Caco-2 (cell line): ENCODE results near the gene DOCK2. TPM values are rescaled to one million over a fixed set of nuclear protein-coding genes. Genes with fewer than 3 reads are reported as not detected.

Source experiments
- BruUV-seq: library from RNA; stranded (reverse); fragments of 400-500 nt; replicated peaks from 2 replicates; lab custom pipeline; 2021; lab: Mats Ljungman, UMichigan
- CTCF ChIA-PET: fragments of 300-600 bp; sonication (Branson Sonifier 250); formaldehyde crosslinking; loops from one replicate; lab custom pipeline; 2022; ENCODE audit warnings: antibody characterized with exemption; lab: Charles Lee
- POLR2A ChIA-PET: fragments of 300-600 bp; sonication (Branson Sonifier 250); formaldehyde crosslinking; loops from one replicate; lab custom pipeline; 2022; ENCODE audit warnings: antibody characterized with exemption; lab: Charles Lee
- DNase-seq, 2 experiments: peaks; one replicate each; pipeline versions ENCODE4 v3.0.0 to v3.0.0-alpha.2; 2020 to 2022
- H3K27me3 ChIP-seq: replicated peaks from 2 replicates; pipeline ENCODE4 v1.6.0; 2011; ENCODE audit warnings: low read length; ENCODE audit not compliant: control insufficient read depth, insufficient read depth
- H3K36me3 ChIP-seq: 2 replicates; pipeline ENCODE4 v1.5.1; 2011; ENCODE audit warnings: low read length; ENCODE audit not compliant: control insufficient read depth, insufficient read depth
- H3K4me1 ChIP-seq: fragments of 250-450 bp; sonication (Bioruptor Pico); 2 replicates; pipeline ENCODE4 v1.5.1; 2020; ENCODE audit warnings: mild to moderate bottlenecking
- H3K4me3 ChIP-seq: 2 replicates; pipeline ENCODE4 v1.5.1; 2011; ENCODE audit warnings: low read depth, mild to moderate bottlenecking, control low read depth, low read length
- H3K9me3 ChIP-seq: fragments of 250-450 bp; sonication (Bioruptor Pico); 2 replicates; pipeline ENCODE4 v1.5.1; 2020; ENCODE audit warnings: mild to moderate bottlenecking, moderate library complexity
- H3K27ac Mint-ChIP-seq: one replicate; pipeline ENCODE4 v1.8.0; 2022; ENCODE audit warnings: mixed read lengths; ENCODE audit not compliant: unreplicated experiment
- H3K27me3 Mint-ChIP-seq: one replicate; pipeline ENCODE4 v1.8.0; 2022; ENCODE audit warnings: mixed read lengths; ENCODE audit not compliant: insufficient read depth, unreplicated experiment
- H3K36me3 Mint-ChIP-seq: one replicate; pipeline ENCODE4 v1.8.0; 2022; ENCODE audit warnings: mild to moderate bottlenecking, mixed read lengths; ENCODE audit not compliant: insufficient read depth, unreplicated experiment
- H3K4me1 Mint-ChIP-seq: one replicate; pipeline ENCODE4 v1.8.0; 2022; ENCODE audit warnings: low read depth, mixed read lengths; ENCODE audit not compliant: unreplicated experiment
- H3K4me3 Mint-ChIP-seq: one replicate; pipeline ENCODE4 v1.8.0; 2022; ENCODE audit warnings: mild to moderate bottlenecking, moderate library complexity, mixed read lengths; ENCODE audit not compliant: unreplicated experiment
- H3K9me3 Mint-ChIP-seq: one replicate; pipeline ENCODE4 v1.8.0; 2022; ENCODE audit warnings: mixed read lengths; ENCODE audit not compliant: unreplicated experiment
- intact Hi-C: fragments of 100-400 bp; cut with micrococcal nuclease; formaldehyde crosslinking; loops from one replicate; pipeline ENCODE4 v1.10.0; 2022; ENCODE audit not compliant: unreplicated experiment
- total RNA-seq: library from RNA; stranded (reverse); gene quantifications from 2 replicates; pipeline ENCODE4 v1.2.3, GENCODE V29; 2022
- TF ChIP-seq, protein P1 (sequence below), 2 experiments: fragments of 200-600 bp in 1 of 2; IDR thresholded peaks; 1 replicate in 1 of 2; 2 replicates in 1 of 2; pipeline versions ENCODE4 v1.5.1 to v1.8.0; 2011 to 2022; ENCODE audit warnings: antibody characterized with exemption in 1 of 2, control low read depth in 1 of 2, inconsistent platforms in 1 of 2, low read depth in 1 of 2, low read length in 1 of 2, mild to moderate bottlenecking in 1 of 2, moderate library complexity in 1 of 2; ENCODE audit not compliant: insufficient read depth in 1 of 2, severe bottlenecking in 1 of 2, unreplicated experiment in 1 of 2

Gene DOCK2
- total RNA-seq, 1 experiment from 2014 or later, result 0.09 TPM

DNA sequence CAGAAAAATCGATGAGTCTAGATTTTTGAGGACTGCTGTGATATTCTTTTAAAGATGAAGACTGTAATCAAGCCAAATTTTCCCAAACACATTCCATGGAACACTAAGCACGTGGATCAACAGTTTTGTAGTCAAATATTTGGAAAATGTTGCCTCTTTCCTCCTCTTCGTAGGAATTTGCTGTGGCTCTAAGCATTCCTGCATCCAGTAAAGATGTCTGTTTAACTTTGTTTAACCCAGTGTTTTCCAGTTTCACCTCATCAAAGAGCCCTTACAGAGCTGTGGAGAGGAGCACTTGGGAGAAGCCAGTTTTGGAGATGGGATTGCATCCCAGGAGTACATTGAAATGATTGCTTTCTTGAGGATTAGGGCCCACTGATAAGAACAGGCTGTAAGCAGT is 284.3 kb downstream of the DOCK2 start:
- no peak overlapping the region for H3K27ac Mint-ChIP-seq
- BruUV-seq, result no TSS peak
- H3K9me3 Mint-ChIP-seq, result no peaks in the 10 kb centered on the region
- TF ChIP-seq, protein P1, sequence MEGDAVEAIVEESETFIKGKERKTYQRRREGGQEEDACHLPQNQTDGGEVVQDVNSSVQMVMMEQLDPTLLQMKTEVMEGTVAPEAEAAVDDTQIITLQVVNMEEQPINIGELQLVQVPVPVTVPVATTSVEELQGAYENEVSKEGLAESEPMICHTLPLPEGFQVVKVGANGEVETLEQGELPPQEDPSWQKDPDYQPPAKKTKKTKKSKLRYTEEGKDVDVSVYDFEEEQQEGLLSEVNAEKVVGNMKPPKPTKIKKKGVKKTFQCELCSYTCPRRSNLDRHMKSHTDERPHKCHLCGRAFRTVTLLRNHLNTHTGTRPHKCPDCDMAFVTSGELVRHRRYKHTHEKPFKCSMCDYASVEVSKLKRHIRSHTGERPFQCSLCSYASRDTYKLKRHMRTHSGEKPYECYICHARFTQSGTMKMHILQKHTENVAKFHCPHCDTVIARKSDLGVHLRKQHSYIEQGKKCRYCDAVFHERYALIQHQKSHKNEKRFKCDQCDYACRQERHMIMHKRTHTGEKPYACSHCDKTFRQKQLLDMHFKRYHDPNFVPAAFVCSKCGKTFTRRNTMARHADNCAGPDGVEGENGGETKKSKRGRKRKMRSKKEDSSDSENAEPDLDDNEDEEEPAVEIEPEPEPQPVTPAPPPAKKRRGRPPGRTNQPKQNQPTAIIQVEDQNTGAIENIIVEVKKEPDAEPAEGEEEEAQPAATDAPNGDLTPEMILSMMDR (IDR thresholded peaks at IDR 0.05; ENCODE audit: insufficient read depth in 1 of 2, low read depth in 1 of 2, low read length in 1 of 2, severe bottlenecking in 1 of 2, unreplicated experiment in 1 of 2), result no peak
- no peaks in the 10 kb centered on the region for H3K4me1 Mint-ChIP-seq
- Histone ChIP-seq H3K27me3 (no peaks in the 10 kb centered on the region), H3K4me3 (no peak overlapping the region), H3K9me3 (no peaks in the 10 kb centered on the region), H3K4me1 (peaks cover 12% of the 10 kb centered on the region; the same call in 1 of the 2 replicates), H3K36me3 (no peaks in the 10 kb centered on the region)
- CTCF ChIA-PET, result no interaction called here
- intact Hi-C loops, result no loop called here
- H3K27me3 Mint-ChIP-seq, result no peaks in the 10 kb centered on the region
- POLR2A ChIA-PET, result no interaction called here
- no peak for DNase-seq
- no peak overlapping the region for H3K4me3 Mint-ChIP-seq
- no peaks in the 10 kb centered on the region for H3K36me3 Mint-ChIP-seq

DNA sequence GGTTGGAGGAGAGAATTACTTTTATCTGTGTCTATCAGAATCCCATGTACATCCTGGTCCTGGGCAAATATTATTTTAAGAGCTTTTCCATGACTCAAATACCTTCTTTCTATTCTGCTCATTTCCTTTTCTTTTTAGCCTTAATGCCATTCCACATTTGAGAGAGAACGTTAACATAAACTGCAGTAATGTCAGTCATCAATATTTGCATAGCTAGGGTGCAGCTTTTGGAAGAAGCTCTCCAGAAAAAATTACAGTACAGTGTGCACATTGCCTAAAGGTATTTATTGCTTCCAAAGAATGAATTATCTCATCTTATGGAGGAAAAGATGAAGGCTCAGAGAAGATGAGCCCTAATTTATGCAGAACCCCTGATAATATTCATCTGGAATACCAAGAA is 284.9 kb downstream of the DOCK2 start:
- TF ChIP-seq, protein P1 (IDR thresholded peaks at IDR 0.05; ENCODE audit: insufficient read depth in 1 of 2, low read depth in 1 of 2, low read length in 1 of 2, severe bottlenecking in 1 of 2, unreplicated experiment in 1 of 2), result no peak
- no peak for DNase-seq
- Mint-ChIP-seq H3K27me3 (peaks cover 4% of the 10 kb centered on the region), H3K27ac (no peak overlapping the region), H3K4me1 (no peaks in the 10 kb centered on the region), H3K36me3 (no peaks in the 10 kb centered on the region), H3K9me3 (no peaks in the 10 kb centered on the region), H3K4me3 (no peak overlapping the region)
- intact Hi-C loops, result no loop called here
- Histone ChIP-seq H3K27me3 (no peaks in the 10 kb centered on the region), H3K9me3 (no peaks in the 10 kb centered on the region), H3K36me3 (no peaks in the 10 kb centered on the region), H3K4me3 (no peak overlapping the region), H3K4me1 (peaks cover 12% of the 10 kb centered on the region; the same call in 1 of the 2 replicates)
- BruUV-seq, result no TSS peak
- CTCF ChIA-PET, result interaction anchor here (1.1 kb wide), 1 partner anchor 59 kb away, joined by 3 read pairs; no protein-coding TSS in a partner anchor
- POLR2A ChIA-PET, result no interaction called here

DNA sequence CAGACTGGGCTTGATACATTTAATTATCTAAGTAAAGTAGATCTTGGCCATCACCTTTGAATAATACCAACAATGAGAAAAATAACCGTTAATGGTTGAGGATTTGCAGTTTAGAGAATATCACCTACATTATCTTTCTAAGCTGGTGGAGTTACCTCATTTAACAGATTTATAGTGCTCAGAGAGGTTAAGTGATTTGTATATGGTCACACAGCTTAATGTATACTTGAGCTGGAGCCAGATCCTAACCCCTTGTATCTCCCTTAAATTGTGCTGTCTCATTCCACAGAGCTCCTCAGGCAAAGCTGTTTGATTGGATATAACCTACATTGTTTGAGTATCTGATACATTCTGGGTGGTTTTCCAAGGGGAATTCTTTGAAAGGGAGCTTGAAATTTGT is 285.4 kb downstream of the DOCK2 start:
- BruUV-seq, result no TSS peak
- H3K27me3 ChIP-seq, result no peaks in the 10 kb centered on the region
- Mint-ChIP-seq H3K36me3 (no peaks in the 10 kb centered on the region), H3K4me1 (no peaks in the 10 kb centered on the region), H3K27me3 (peaks cover 7% of the 10 kb centered on the region), H3K4me3 (no peak overlapping the region), H3K9me3 (no peaks in the 10 kb centered on the region), H3K27ac (no peak overlapping the region)
- H3K36me3 ChIP-seq, result no peaks in the 10 kb centered on the region
- DNase-seq, result no peak
- intact Hi-C loops, result no loop called here
- TF ChIP-seq, protein P1 (IDR thresholded peaks at IDR 0.05; ENCODE audit: insufficient read depth in 1 of 2, low read depth in 1 of 2, low read length in 1 of 2, severe bottlenecking in 1 of 2, unreplicated experiment in 1 of 2), result no peak
- peaks cover 12% of the 10 kb centered on the region; the same call in 1 of the 2 replicates for H3K4me1 ChIP-seq
- ChIA-PET CTCF (interaction anchor here (0.6 to 1.1 kb wide), 2 partner anchors 26 to 58 kb away, joined by 3 read pairs; no protein-coding TSS in a partner anchor), POLR2A (no interaction called here)
- H3K9me3 ChIP-seq, result no peaks in the 10 kb centered on the region
- no peak overlapping the region for H3K4me3 ChIP-seq
